Mucosa of rectum (tissue), 2 donors: ENCODE data around the gene EPHA3.

ENCODE experiments used
- H3K27ac ChIP-seq, 2 donors: one replicate each; pipeline ENCODE4 v1.7.0; 2013; ENCODE audit warnings: inconsistent platforms in 2 of 2, low read depth in 2 of 2, low read length in 2 of 2
- H3K27me3 ChIP-seq, 2 donors: one replicate each; pipeline ENCODE4 v1.7.0; 2013; ENCODE audit warnings: low read length in 2 of 2; ENCODE audit not compliant: control insufficient read depth in 2 of 2, insufficient read depth in 2 of 2
- H3K36me3 ChIP-seq, 2 donors: one replicate each; pipeline ENCODE4 v1.7.0; 2013; ENCODE audit warnings: low read length in 2 of 2; ENCODE audit not compliant: control insufficient read depth in 2 of 2, insufficient read depth in 2 of 2
- H3K4me1 ChIP-seq, 2 donors: one replicate each; pipeline ENCODE4 v1.7.0; 2013; ENCODE audit warnings: low read length in 2 of 2, mild to moderate bottlenecking in 1 of 2; ENCODE audit not compliant: control insufficient read depth in 2 of 2, insufficient read depth in 2 of 2
- H3K4me3 ChIP-seq, 2 donors: one replicate each; pipeline ENCODE4 v1.7.0; 2013; ENCODE audit warnings: low read length in 2 of 2
- H3K9ac ChIP-seq, 2 donors: one replicate each; pipeline ENCODE4 v1.7.0; 2013; ENCODE audit warnings: low read length in 2 of 2, low read depth in 1 of 2, mild to moderate bottlenecking in 1 of 2
- H3K9me3 ChIP-seq, 2 donors: one replicate each; pipeline ENCODE4 v1.7.0; 2013; ENCODE audit warnings: low read length in 2 of 2; ENCODE audit not compliant: control insufficient read depth in 2 of 2
- donor health status: healthy.
- donor health status: Normal muscosa, but diverticular disease.

Gene EPHA3

DNA sequence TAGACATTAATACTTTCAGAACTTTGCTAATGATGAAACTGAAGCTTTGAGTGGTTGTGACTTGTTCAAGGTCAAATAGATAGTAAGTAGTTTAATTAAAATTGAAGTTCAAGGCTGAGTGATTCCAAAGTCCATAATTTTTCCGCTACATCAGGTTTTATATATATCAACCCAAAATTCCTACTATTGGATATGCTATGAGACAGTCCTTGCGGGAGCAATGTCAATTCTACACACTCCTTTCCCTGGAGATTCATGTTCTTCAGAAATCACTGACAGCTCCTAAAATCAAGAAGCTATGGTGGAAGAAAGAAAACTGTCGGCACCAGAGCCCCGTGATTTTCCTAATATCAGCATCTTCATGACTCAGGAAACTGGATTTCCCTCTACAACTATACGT, 167.6 kb downstream of the EPHA3 start:
- Histone ChIP-seq H3K36me3 (no peaks in the 10 kb centered on the region), H3K4me3 (no peak overlapping the region), H3K9me3 (no peaks in the 10 kb centered on the region), H3K9ac (no peak overlapping the region), H3K27me3 (no peaks in the 10 kb centered on the region), H3K27ac (no peak overlapping the region), H3K4me1 (no peaks in the 10 kb centered on the region)

DNA sequence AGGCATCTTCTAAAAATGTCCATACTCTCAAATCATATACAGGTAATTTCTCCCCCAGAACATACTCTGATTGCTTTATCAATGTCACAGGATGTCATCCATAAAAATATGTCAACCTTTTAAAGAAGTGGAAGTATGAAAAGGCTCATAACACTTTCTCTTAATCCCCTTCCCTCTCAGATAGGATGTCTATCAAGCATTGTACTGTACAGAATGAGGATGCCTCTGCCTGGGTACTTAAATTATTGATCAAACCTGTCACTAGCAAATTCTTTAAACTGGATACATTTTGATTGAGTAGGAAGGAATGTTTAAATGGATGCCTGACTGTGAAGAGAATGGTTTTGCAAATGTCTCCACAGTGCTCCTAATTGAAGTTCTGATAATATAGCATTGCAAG, 168.7 kb downstream of the EPHA3 start:
- Histone ChIP-seq H3K4me1 (no peaks in the 10 kb centered on the region), H3K9me3 (no peaks in the 10 kb centered on the region), H3K36me3 (no peaks in the 10 kb centered on the region), H3K9ac (no peak overlapping the region), H3K27me3 (no peaks in the 10 kb centered on the region), H3K27ac (no peak overlapping the region), H3K4me3 (no peak overlapping the region)

- no peak overlapping the region for H3K9ac ChIP-seq
- H3K27me3 ChIP-seq, result no peaks in the 10 kb centered on the region
- no peak overlapping the region for H3K4me3 ChIP-seq
- no peak overlapping the region for H3K27ac ChIP-seq
- no peaks in the 10 kb centered on the region for H3K36me3 ChIP-seq
- H3K4me1 ChIP-seq, result no peaks in the 10 kb centered on the region
- no peaks in the 10 kb centered on the region for H3K9me3 ChIP-seq
Observed at GRCh38 chr3:89278302-89279025, 171.0 kb downstream of the EPHA3 start.

DNA sequence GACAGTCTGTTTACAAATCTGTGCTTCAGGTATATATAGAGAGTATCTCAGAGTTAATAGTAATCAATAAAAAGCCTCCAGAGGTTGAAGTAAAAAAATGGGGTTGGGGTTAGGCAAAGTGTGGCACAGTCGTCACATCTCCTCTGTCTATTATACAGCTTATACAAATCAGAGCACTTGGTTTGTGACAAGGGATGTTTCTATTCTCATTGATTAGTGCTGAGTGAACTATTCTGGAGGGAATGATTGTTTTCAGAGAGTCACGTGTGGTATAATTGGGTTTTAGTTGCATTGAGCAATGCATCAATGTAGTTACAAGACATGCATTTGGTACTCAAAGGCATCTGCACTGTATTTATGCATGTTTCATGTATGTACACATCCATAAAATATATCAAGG, 172.9 kb downstream of the EPHA3 start:
- Histone ChIP-seq H3K36me3 (no peaks in the 10 kb centered on the region), H3K4me3 (no peak overlapping the region), H3K27ac (no peak overlapping the region), H3K9me3 (no peaks in the 10 kb centered on the region), H3K9ac (no peak overlapping the region), H3K4me1 (no peaks in the 10 kb centered on the region), H3K27me3 (no peaks in the 10 kb centered on the region)

DNA sequence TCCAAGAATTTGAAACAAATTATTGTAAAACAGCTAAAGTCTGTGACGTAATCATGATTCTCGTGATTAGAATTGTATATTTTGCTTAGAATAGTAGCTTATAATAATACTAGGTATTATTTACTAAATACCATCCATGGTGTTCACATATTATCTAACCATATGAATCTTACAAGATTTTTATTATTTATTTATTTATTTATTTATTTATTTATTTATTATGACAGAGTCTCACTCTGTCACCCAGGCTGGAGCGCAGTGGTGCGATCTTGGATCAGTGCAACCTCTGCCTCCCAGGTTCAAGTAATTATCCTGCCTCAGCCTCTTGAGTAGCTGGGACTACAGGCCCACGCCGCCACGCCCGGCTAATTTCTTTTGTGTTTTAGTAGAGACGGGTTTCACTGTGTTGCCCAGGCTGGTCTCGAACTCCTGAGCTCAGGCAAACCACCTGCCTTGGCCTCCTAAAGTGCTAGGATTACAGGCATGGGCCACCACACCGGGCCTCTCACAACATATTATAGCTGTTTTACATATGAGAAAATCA, 173.5 kb downstream of the EPHA3 start:
- Histone ChIP-seq H3K9me3 (no peaks in the 10 kb centered on the region), H3K4me3 (no peak overlapping the region), H3K4me1 (no peaks in the 10 kb centered on the region), H3K27me3 (no peaks in the 10 kb centered on the region), H3K27ac (no peak overlapping the region), H3K9ac (no peak overlapping the region), H3K36me3 (no peaks in the 10 kb centered on the region)

- Histone ChIP-seq H3K4me1 (no peaks in the 10 kb centered on the region), H3K9ac (no peak overlapping the region), H3K27ac (no peak overlapping the region), H3K27me3 (no peaks in the 10 kb centered on the region), H3K9me3 (no peaks in the 10 kb centered on the region), H3K36me3 (no peaks in the 10 kb centered on the region), H3K4me3 (no peak overlapping the region)
Observed at GRCh38 chr3:89287902-89288508, 180.6 kb downstream of the EPHA3 start.

GRCh38 chr3:89289574-89290190, 182.3 kb downstream of the EPHA3 start:
- Histone ChIP-seq H3K36me3 (no peaks in the 10 kb centered on the region), H3K27me3 (no peaks in the 10 kb centered on the region), H3K4me3 (no peak overlapping the region), H3K9me3 (no peaks in the 10 kb centered on the region), H3K27ac (no peak overlapping the region), H3K4me1 (no peaks in the 10 kb centered on the region), H3K9ac (no peak overlapping the region)

DNA sequence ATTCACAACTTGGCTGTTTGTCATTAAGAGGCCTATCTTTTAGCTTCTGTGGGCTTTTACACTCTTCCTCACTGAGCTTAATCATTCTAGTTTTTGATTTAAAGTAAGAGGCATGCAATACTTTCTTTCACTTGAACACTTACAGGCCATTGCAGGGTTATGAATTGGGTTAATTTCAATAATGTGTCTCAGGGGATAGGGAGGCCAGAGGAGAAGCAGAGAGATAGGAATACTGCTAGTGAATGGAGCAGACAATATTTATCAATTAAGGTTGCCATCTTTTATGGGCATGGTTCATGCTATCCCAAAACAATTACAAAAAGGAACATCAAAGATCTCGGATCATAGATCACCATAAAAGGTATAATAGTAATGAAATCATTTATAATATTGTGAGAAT, 189.8 kb downstream of the EPHA3 start:
- no peak overlapping the region for H3K4me3 ChIP-seq
- no peak overlapping the region for H3K9ac ChIP-seq
- H3K9me3 ChIP-seq, result no peaks in the 10 kb centered on the region
- no peaks in the 10 kb centered on the region for H3K27me3 ChIP-seq
- H3K4me1 ChIP-seq, result no peaks in the 10 kb centered on the region
- H3K27ac ChIP-seq, result no peak overlapping the region
- no peaks in the 10 kb centered on the region for H3K36me3 ChIP-seq

DNA sequence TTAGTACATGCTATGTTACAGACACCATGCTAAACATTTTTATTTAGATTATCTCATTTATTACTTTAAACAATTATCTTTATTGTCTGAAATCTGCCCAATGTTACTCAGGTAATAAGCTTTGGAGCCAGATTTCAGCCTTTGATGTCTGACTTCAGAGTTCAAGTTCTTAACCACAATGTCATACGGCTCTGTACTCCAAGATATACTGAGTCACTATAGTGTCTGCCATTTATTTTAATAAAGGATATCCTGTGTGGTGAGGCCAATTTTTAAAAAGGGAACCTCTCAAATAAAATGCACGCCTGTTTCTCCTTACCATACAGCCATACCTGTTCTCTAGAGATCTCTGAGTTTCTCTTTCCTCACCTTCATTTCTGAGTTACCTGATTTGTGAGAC, 193.1 kb downstream of the EPHA3 start:
- H3K4me1 ChIP-seq, result no peaks in the 10 kb centered on the region
- H3K9me3 ChIP-seq, result no peaks in the 10 kb centered on the region
- H3K36me3 ChIP-seq, result no peaks in the 10 kb centered on the region
- no peak overlapping the region for H3K27ac ChIP-seq
- no peak overlapping the region for H3K9ac ChIP-seq
- H3K4me3 ChIP-seq, result no peak overlapping the region
- H3K27me3 ChIP-seq, result no peaks in the 10 kb centered on the region

DNA sequence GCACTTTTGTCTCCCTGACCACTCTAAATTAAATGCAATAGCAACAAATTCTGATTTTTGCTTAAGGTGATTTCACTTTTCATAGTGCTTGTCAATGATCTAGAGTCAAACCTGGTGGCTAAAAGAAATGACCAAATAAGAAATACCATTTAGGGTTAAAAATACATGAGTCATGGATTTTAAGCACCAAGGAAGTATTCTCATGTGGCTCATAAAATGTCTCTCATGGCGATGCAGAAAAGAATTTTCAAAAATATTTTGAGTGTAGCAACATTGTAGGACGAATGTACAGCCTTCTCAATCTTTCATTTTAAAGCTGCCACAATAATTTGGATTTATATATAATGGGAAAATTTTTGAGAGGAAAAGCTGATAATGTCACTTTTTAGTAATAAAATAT, 193.6 kb downstream of the EPHA3 start:
- H3K9me3 ChIP-seq, result no peaks in the 10 kb centered on the region
- no peaks in the 10 kb centered on the region for H3K36me3 ChIP-seq
- H3K4me3 ChIP-seq, result no peak overlapping the region
- no peaks in the 10 kb centered on the region for H3K27me3 ChIP-seq
- no peaks in the 10 kb centered on the region for H3K4me1 ChIP-seq
- no peak overlapping the region for H3K27ac ChIP-seq
- no peak overlapping the region for H3K9ac ChIP-seq
